IMR-90 (cell line): Measurements from ENCODE around the gene NOXO1.

ENCODE experiments used
- BHLHE40 ChIP-seq: fragments of 150-350 bp; IDR thresholded peaks from 2 replicates; pipeline ENCODE4 v1.6.1; 2016; ENCODE audit warnings: mild to moderate bottlenecking, low read depth, low read length
- CTCF ChIP-seq: conservative IDR thresholded peaks from 2 replicates; pipeline ENCODE4 v1.5.1; 2012; ENCODE audit warnings: mild to moderate bottlenecking, low read depth, low read length, improper control_type of control experiment
- ELK1 ChIP-seq: fragments of 150-350 bp; IDR thresholded peaks from 2 replicates; pipeline ENCODE4 v1.6.1; 2016; ENCODE audit warnings: low read depth, mild to moderate bottlenecking, low read length, moderate library complexity, borderline replicate concordance
- FOS ChIP-seq: fragments of 150-350 bp; IDR thresholded peaks from 2 replicates; pipeline ENCODE4 v1.6.1; 2016; ENCODE audit warnings: low read depth, low read length
- MAFK ChIP-seq: IDR thresholded peaks from 2 replicates; pipeline ENCODE4 v1.6.1; 2012; ENCODE audit warnings: low read depth, low read length, improper control_type of control experiment
- MAZ ChIP-seq: IDR thresholded peaks from 2 replicates; pipeline ENCODE4 v1.6.1; 2012; ENCODE audit warnings: low read depth, mild to moderate bottlenecking, low read length, improper control_type of control experiment, moderate library complexity, borderline replicate concordance
- MXI1 ChIP-seq: IDR thresholded peaks from 2 replicates; pipeline ENCODE4 v1.6.1; 2012; ENCODE audit warnings: low read depth, mild to moderate bottlenecking, low read length, moderate library complexity, borderline replicate concordance
- NFE2L2 ChIP-seq: fragments of 150-350 bp; IDR thresholded peaks from 2 replicates; pipeline ENCODE4 v1.6.1; 2016; ENCODE audit warnings: low read depth, mild to moderate bottlenecking, low read length
- POLR2A ChIP-seq: IDR thresholded peaks from 2 replicates; pipeline ENCODE4 v1.6.1; 2012; ENCODE audit warnings: mild to moderate bottlenecking, low read depth, low read length
- RAD21 ChIP-seq: IDR thresholded peaks from 2 replicates; pipeline ENCODE4 v1.6.1; 2012; ENCODE audit warnings: low read length, improper control_type of control experiment
- RCOR1 ChIP-seq: IDR thresholded peaks from 2 replicates; pipeline ENCODE4 v1.6.1; 2012; ENCODE audit warnings: mild to moderate bottlenecking, low read length, improper control_type of control experiment; ENCODE audit not compliant: insufficient replicate concordance
- RFX5 ChIP-seq: IDR thresholded peaks from 2 replicates; pipeline ENCODE4 v1.8.0; 2012; ENCODE audit warnings: low read depth, mild to moderate bottlenecking, low read length, moderate library complexity
- SMC3 ChIP-seq: fragments of 150-350 bp; IDR thresholded peaks from 2 replicates; pipeline ENCODE4 v1.6.1; 2016; ENCODE audit warnings: low read depth, mild to moderate bottlenecking, antibody characterized with exemption, low read length, moderate library complexity
- USF2 ChIP-seq: fragments of 150-350 bp; IDR thresholded peaks from 2 replicates; pipeline ENCODE4 v1.6.1; 2017; ENCODE audit warnings: mild to moderate bottlenecking, antibody characterized with exemption, low read length, low read depth

GRCh38 chr16:1980770-1981087, 540 bp downstream of the NOXO1 start:
- TF ChIP-seq CTCF (no peak), POLR2A (no peak), RAD21 (no peak), MAZ (no peak), USF2 (no peak), MXI1 (no peak), BHLHE40 (no peak), SMC3 (no peak), RFX5 (no peak), RCOR1 (no peak), MAFK (no peak), FOS (no peak), NFE2L2 (no peak), ELK1 (no peak)
